ENCODE measurements around the gene ANTXR2. TPM values are rescaled to one million over a fixed set of nuclear protein-coding genes. Genes with fewer than 3 reads are reported as not detected.

The ANTXR2 gene
- total and polyA plus RNA-seq, 9 of the 15 experiments (the other 6 are each of a cell fraction or from before 2014, with no cell fraction given), result 10.1 to 83.8 (median 60.3) TPM

- H3K9ac ChIP-seq (ENCODE audit: insufficient read depth in 1 of 2, low read depth in 2 of 2, low read length in 2 of 2), result no peak overlapping the region
- no peaks in the 10 kb centered on the region for H3K9me3 ChIP-seq (replicated peaks; ENCODE audit: control insufficient read depth, insufficient read depth, low read depth, low read length)
- no peaks in the 10 kb centered on the region for H3K79me2 ChIP-seq (ENCODE audit: control insufficient read depth, insufficient read depth, low read length)
- ChIA-PET POLR2A (no interaction called here), CTCF (ENCODE audit: low intra/inter-chr PET ratio) (no interaction called here)
- no peaks in the 10 kb centered on the region for H3K9me1 ChIP-seq (ENCODE audit: control insufficient read depth, insufficient read depth, low read length)
- H3K4me3 ChIP-seq, result no peak overlapping the region
- ATAC-seq, result no peak
- no peak overlapping the region for H3K4me2 ChIP-seq (ENCODE audit: insufficient read depth, low read length)
- no peaks in the 10 kb centered on the region for H3K27me3 ChIP-seq (ENCODE audit: control insufficient read depth in 2 of 2, insufficient read depth in 2 of 2, low read length in 2 of 2)
- no peak for DNase-seq (ENCODE audit: extremely low read depth in 1 of 4, low spot score in 3 of 4)
- intact Hi-C loops (cut with micrococcal nuclease) (no loop called here), in situ Hi-C loops (cut with MboI) (no loop called here)
- no peak overlapping the region for H3K27ac ChIP-seq (ENCODE audit: extremely low read depth, low read depth, low read length)
- no peaks in the 10 kb centered on the region for H3K36me3 ChIP-seq (ENCODE audit: control insufficient read depth, insufficient read depth, low read length)
- no peaks in the 10 kb centered on the region for H4K20me1 ChIP-seq (replicated peaks; ENCODE audit: control insufficient read depth, insufficient read depth, low read length)
- no peak for FAIRE-seq
- 94% methylated on average over 1 of the region's 1 CpG for WGBS (ENCODE audit: insufficient coverage, low coverage, missing lambda C conversion rate)
- H3K4me1 ChIP-seq (replicated peaks in 1 of 2; ENCODE audit: control insufficient read depth in 2 of 2, insufficient read depth in 2 of 2, low read length in 2 of 2), result peaks cover 0 to 20% of the 10 kb centered on the region in 2 experiments; a peak in 4 of 5 replicates
- H2AFZ ChIP-seq (ENCODE audit: low read depth, low read length), result no peak overlapping the region
- no TSS peak for BruUV-seq (replicated peaks)
- TF ChIP-seq ATF3 (IDR thresholded peaks at IDR 0.05) (no peak), ATF3 (CRISPR knock-in tag; conservative IDR thresholded peaks at IDR 0.05) (no peak), NFIC (IDR thresholded peaks at IDR 0.05) (peak; percentile 57)
Measured at GRCh38 chr4:80092847-80093246, 19.8 kb upstream of the ANTXR2 start.

GRCh38 chr4:80092088-80092487 is 19.1 kb upstream of the ANTXR2 start:
- ChIA-PET POLR2A (no interaction called here), CTCF (ENCODE audit: low intra/inter-chr PET ratio) (no interaction called here)
- H3K4me2 ChIP-seq (ENCODE audit: insufficient read depth, low read length), result no peak overlapping the region
- ATAC-seq, result no peak
- peaks cover 0 to 12% of the 10 kb centered on the region in 2 experiments; a peak in 3 of 5 replicates for H3K4me1 ChIP-seq (replicated peaks in 1 of 2; ENCODE audit: control insufficient read depth in 2 of 2, insufficient read depth in 2 of 2, low read length in 2 of 2)
- no peak overlapping the region for H3K4me3 ChIP-seq
- BruUV-seq (replicated peaks), result no TSS peak
- in situ Hi-C loops (cut with MboI), result no loop called here
- intact Hi-C loops (cut with micrococcal nuclease), result no loop called here
- no peaks in the 10 kb centered on the region for H4K20me1 ChIP-seq (replicated peaks; ENCODE audit: control insufficient read depth, insufficient read depth, low read length)
- no peak for FAIRE-seq
- TF ChIP-seq ZNF354B (CRISPR knock-in tag; IDR thresholded peaks at IDR 0.05) (no peak), CREM (IDR thresholded peaks at IDR 0.05; ENCODE audit: low read depth) (no peak), RUNX1 (IDR thresholded peaks at IDR 0.05; ENCODE audit: low read depth) (no peak), HMBOX1 (IDR thresholded peaks at IDR 0.05) (no peak), KLF6 (CRISPR knock-in tag; IDR thresholded peaks at IDR 0.05; ENCODE audit: borderline replicate concordance) (no peak), FIP1L1 (IDR thresholded peaks at IDR 0.05; ENCODE audit: low read depth, low read length, poor library complexity, severe bottlenecking) (no peak), NUFIP1 (IDR thresholded peaks at IDR 0.05; ENCODE audit: partially characterized antibody) (no peak), ZNF143 (CRISPR knock-in tag; IDR thresholded peaks at IDR 0.05) (no peak), IRF2 (CRISPR knock-in tag; IDR thresholded peaks at IDR 0.05) (no peak)
- no peaks in the 10 kb centered on the region for H3K9me1 ChIP-seq (ENCODE audit: control insufficient read depth, insufficient read depth, low read length)
- no peaks in the 10 kb centered on the region for H3K36me3 ChIP-seq (ENCODE audit: control insufficient read depth, insufficient read depth, low read length)
- DNase-seq (ENCODE audit: extremely low read depth in 1 of 4, low spot score in 3 of 4), result no peak
- 83% methylated on average over 2 of the region's 2 CpGs for WGBS (ENCODE audit: insufficient coverage, low coverage, missing lambda C conversion rate)
- no peak overlapping the region for H3K27ac ChIP-seq (ENCODE audit: extremely low read depth, low read depth, low read length)
- no peaks in the 10 kb centered on the region for H3K9me3 ChIP-seq (replicated peaks; ENCODE audit: control insufficient read depth, insufficient read depth, low read depth, low read length)
- no peak overlapping the region for H2AFZ ChIP-seq (ENCODE audit: low read depth, low read length)
- H3K9ac ChIP-seq (ENCODE audit: insufficient read depth in 1 of 2, low read depth in 2 of 2, low read length in 2 of 2), result no peak overlapping the region
- H3K27me3 ChIP-seq (ENCODE audit: control insufficient read depth in 2 of 2, insufficient read depth in 2 of 2, low read length in 2 of 2), result no peaks in the 10 kb centered on the region
- no peaks in the 10 kb centered on the region for H3K79me2 ChIP-seq (ENCODE audit: control insufficient read depth, insufficient read depth, low read length)

All from K562 (cell line).